GM12873 (cell line): ENCODE measurements around the gene CCDC154.

ENCODE experiments used
- TF ChIP-seq, protein P1 (sequence below): IDR thresholded peaks from 2 replicates; pipeline ENCODE4 v1.5.1; 2012; ENCODE audit warnings: low read depth, mild to moderate bottlenecking, moderate library complexity, low read length, control low read depth; ENCODE audit not compliant: insufficient read depth; ENCODE audit errors: missing control alignments

Gene CCDC154

DNA sequence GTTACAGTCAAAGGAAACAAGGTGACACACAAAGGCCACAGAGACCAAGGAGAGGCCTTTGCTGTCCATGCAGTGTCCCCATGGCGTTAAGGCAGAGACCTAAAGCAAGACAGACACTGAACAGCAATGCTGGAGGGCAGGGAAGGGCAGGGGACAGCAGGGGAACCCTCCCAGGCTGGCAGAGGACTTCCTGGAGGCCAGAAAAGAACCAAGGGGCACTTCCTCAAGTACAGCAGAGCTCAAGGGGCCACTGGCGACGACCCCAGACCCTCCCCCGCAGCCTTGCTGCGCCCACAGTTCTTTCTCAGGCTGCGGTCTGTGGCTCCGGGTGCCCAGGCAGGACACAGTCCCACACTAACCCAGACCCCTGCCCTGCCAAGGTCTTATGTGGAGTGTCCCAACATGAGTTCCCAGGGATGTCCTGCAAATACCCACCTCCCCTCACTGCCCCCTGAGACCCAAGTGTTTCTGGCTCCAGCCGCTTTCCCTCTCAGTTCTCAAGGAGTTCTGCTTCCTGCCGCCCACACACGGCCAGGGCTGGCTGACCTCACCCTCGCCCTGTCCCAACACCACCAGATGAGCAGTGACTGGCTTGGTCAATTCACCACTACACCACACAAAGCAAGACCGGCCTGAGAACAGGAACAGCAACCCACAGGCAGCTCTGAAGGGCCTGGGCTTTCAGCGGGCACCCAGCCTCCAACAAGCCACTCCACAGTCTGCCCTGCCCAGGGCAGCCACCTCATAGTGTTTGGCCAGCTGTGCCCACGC is 26.3 kb upstream of the CCDC154 start:
- TF ChIP-seq, protein P1, sequence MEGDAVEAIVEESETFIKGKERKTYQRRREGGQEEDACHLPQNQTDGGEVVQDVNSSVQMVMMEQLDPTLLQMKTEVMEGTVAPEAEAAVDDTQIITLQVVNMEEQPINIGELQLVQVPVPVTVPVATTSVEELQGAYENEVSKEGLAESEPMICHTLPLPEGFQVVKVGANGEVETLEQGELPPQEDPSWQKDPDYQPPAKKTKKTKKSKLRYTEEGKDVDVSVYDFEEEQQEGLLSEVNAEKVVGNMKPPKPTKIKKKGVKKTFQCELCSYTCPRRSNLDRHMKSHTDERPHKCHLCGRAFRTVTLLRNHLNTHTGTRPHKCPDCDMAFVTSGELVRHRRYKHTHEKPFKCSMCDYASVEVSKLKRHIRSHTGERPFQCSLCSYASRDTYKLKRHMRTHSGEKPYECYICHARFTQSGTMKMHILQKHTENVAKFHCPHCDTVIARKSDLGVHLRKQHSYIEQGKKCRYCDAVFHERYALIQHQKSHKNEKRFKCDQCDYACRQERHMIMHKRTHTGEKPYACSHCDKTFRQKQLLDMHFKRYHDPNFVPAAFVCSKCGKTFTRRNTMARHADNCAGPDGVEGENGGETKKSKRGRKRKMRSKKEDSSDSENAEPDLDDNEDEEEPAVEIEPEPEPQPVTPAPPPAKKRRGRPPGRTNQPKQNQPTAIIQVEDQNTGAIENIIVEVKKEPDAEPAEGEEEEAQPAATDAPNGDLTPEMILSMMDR, result no peak

DNA sequence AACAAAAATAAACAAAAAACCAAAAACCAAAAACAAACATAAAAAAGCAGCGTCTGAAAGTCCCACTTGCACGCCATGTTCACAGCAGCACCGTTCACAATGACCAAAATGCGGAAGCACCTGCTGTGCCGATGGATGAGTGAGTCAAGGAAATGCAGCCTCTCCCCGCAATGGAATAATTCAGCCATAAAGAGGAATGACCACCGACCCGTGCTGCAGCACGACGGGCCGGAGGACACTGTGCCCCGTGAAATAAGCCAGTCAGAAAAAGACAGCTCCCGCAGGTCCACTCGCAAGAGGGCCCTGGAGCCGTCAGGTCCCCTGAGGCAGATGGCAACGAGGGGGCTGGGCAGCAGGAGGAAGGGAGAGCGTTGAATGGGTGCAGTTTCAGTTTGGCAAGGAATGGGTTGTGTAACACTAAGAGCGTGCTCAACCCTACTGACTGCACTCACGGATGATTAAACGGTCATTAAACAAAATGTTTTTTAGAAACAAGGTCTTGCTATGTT is 25.4 kb upstream of the CCDC154 start:
- TF ChIP-seq, protein P1, result no peak

DNA sequence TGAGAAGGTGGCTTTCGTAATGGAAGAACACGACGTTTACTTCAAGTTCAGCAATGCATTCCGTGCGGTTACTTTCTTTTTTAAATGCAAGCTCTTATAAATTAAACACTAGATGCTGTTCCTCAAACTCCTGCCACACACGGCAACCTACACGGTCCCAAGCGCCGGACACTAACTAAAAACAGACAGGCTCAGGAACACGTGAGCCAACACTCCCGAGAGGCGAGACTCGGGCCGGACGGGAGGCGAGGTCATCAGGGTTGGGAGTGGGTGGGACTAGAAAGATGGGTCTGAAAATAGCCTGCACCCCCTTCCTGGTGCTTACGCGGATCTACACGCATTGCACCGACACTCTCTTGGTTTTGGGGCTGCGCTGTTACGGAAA is 24.1 kb upstream of the CCDC154 start:
- TF ChIP-seq, protein P1, result no peak

DNA sequence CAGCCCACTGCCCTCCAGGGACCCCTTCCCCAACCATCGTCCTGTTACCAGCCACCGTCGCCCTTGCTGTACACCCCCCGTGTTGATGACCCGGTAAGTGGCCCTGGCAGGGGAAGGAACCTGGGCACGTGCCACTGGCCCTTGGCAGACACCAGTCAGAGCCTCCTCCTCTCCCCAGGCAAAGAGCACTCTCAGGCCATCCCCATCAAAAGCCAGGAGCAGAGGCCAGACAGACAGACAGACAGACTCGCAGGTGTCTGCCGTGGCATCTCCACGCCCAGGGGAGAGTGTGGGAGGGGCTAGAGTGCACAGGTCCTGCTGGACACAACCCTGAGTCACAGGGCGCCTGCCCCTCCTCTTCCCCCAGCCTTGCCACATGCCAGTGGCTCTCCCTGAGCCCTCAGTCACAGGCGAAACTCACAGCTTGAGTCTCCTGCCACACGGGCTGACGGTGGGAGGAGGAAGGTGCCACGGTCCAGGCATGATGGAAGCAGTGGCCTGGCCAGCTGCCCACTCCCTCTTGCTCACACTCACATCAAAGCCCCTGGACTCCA is 22.7 kb upstream of the CCDC154 start:
- TF ChIP-seq, protein P1, result no peak

DNA sequence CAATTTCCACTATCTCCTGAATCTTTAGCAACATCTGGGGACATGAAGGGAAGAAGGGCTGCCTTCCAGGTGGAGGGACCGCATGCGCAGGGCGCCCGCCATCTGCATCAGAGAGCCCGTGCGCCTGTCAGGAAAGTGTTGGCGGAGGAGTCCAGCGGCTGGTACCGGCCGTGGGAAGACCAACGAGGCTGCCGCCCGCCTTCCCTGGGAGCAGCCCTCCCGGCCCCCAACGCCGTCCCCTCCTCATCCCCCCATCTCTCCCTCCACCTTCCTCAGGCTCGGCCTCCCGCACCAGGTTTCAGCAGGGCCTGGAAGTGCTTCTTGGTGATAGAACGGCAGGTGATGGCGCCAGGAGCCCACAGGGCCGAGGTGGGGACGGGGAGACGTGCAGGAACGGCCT is 21.7 kb upstream of the CCDC154 start:
- TF ChIP-seq, protein P1, result no peak

DNA sequence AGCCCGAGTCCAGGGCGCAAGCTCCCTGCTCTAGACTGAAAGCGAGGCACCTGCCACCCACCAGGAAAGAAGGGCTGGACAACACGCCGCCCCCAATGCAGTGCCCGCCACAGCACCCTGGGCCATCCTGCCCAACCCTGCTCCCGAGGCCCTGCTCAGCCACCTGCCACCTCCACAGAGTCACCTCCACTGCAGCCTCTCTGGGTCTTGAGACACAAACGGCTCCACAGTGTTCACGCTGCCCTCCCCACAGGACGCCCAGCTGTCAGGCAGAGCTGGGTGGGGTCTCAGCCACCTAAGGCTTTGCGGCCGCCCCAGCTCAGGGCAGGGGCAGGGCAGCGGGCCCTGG is 21.2 kb upstream of the CCDC154 start:
- TF ChIP-seq, protein P1, result no peak

DNA sequence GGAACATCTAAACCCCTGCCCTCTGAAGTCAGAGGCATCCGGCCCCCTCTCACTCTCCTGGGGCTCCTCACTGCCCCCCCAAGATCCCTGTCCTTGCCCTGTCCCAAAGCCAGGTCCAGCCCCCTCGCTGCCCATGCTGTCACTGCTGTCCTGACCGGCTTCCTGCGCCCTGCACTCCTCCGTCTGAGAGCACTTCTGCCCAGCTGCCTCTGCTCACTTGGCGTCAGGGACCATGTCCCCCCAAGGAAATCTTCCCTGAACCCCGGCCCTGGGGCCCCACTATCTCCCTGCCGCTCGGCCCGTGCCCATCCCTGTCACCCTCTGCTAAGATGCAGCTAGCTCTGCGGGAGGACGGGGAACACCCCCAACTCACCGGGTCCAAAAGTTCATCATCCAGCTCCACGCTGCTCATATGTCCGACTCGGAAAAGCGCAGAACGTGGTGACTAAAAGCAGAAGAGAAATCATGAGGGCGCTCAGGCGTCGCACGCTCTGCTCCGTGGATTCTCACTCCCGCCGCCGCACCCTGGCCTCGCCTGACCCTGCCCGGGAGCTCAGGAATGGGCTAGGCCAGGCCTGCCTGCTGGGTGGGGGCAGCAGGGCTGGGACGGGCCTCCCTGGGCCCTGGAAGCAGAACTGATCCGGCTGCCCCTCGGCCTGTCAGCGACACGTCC is 20.7 kb upstream of the CCDC154 start:
- TF ChIP-seq, protein P1, result no peak
